HG02973 (cell line): ENCODE results near the gene NINL.

Experiments used
- ATAC-seq: cut with Tn5 transposase; IDR thresholded peaks from one replicate; pipeline ENCODE4 v1.9.1; 2021; ENCODE audit warnings: moderate library complexity; ENCODE audit not compliant: unreplicated experiment

Gene NINL

GRCh38 chr20:25469558-25469957, 115.8 kb downstream of the NINL start:
- ATAC-seq, result no peak

- ATAC-seq, result no peak
These were observed 116.9 kb downstream of the NINL start for GRCh38 chr20:25468126-25469075.

GRCh38 chr20:25467441-25467840, 117.9 kb downstream of the NINL start:
- no peak for ATAC-seq

GRCh38 chr20:25466846-25467245, 118.5 kb downstream of the NINL start:
- no peak for ATAC-seq

- no peak for ATAC-seq
These were observed 119.8 kb downstream of the NINL start for GRCh38 chr20:25465243-25466135.

GRCh38 chr20:25464501-25465242, 120.7 kb downstream of the NINL start:
- no peak for ATAC-seq

GRCh38 chr20:25461786-25462545, 123.4 kb downstream of the NINL start:
- no peak for ATAC-seq

GRCh38 chr20:25461281-25461650, 124.1 kb downstream of the NINL start:
- no peak for ATAC-seq

- no peak for ATAC-seq
These were observed 124.6 kb downstream of the NINL start for GRCh38 chr20:25460566-25461280.

- no peak for ATAC-seq
These were observed 125.3 kb downstream of the NINL start for GRCh38 chr20:25459916-25460535.

- no peak for ATAC-seq
These were observed 126.1 kb downstream of the NINL start for GRCh38 chr20:25459111-25459830.

GRCh38 chr20:25457886-25458680, 127.2 kb downstream of the NINL start:
- no peak for ATAC-seq

GRCh38 chr20:25454153-25454900, 131.0 kb downstream of the NINL start:
- ATAC-seq, result no peak

GRCh38 chr20:25453035-25453810, 132.1 kb downstream of the NINL start:
- no peak for ATAC-seq

- ATAC-seq, result no peak
These were observed 133.0 kb downstream of the NINL start for GRCh38 chr20:25452333-25452732.

GRCh38 chr20:25447671-25448070, 137.7 kb downstream of the NINL start:
- ATAC-seq, result no peak
